Chondrocyte (in vitro differentiated cells): ENCODE results near the gene PPP2R5C. TPM values are rescaled to one million over a fixed set of nuclear protein-coding genes. Genes with fewer than 3 reads are reported as not detected.
"Not testable (repeated sequence)": the region's sequence is repeated elsewhere in the genome, so short reads cannot be mapped to it uniquely, and the experiment has no call there.

ENCODE experiments used
- DNase-seq: peaks from one replicate; pipeline ENCODE4 v3.0.0; 2021; ENCODE audit warnings: mixed read lengths, low spot score
- H3K27ac Mint-ChIP-seq: one replicate; pipeline ENCODE4 v1.8.0; 2021; ENCODE audit warnings: mild to moderate bottlenecking, moderate library complexity, mixed read lengths; ENCODE audit not compliant: unreplicated experiment
- H3K27me3 Mint-ChIP-seq: 2 replicates; pipeline ENCODE4 v1.8.0; 2021; ENCODE audit warnings: low read depth, mixed read lengths
- H3K36me3 Mint-ChIP-seq: 2 replicates; pipeline ENCODE4 v1.8.0; 2021; ENCODE audit warnings: low read depth, mixed read lengths
- H3K4me1 Mint-ChIP-seq: 2 replicates; pipeline ENCODE4 v1.8.0; 2021; ENCODE audit warnings: low read depth, mild to moderate bottlenecking, mixed read lengths
- H3K4me3 Mint-ChIP-seq: one replicate; pipeline ENCODE4 v1.8.0; 2021; ENCODE audit warnings: mild to moderate bottlenecking, moderate library complexity, mixed read lengths; ENCODE audit not compliant: unreplicated experiment
- H3K9me3 Mint-ChIP-seq: 2 replicates; pipeline ENCODE4 v1.8.0; 2021; ENCODE audit warnings: low read depth, mixed read lengths
- CTCF ChIP-seq: fragments of 200-600 bp; sonication (generic); IDR thresholded peaks from 2 replicates; pipeline ENCODE4 v1.5.0; 2021; ENCODE audit warnings: antibody characterized with exemption, mild to moderate bottlenecking, moderate library complexity
- total RNA-seq: library from RNA; stranded (reverse); gene quantifications from 3 replicates; pipeline ENCODE4 v1.2.1, GENCODE V29; 2021

The PPP2R5C gene
- total RNA-seq, 1 donor from 2014 or later = 95.0 TPM

GRCh38 chr14:101739446-101740141, 21.9 kb upstream of the PPP2R5C start:
- Mint-ChIP-seq H3K27ac (no peak overlapping the region), H3K9me3 (peaks cover 6% of the 10 kb centered on the region), H3K4me3 (no peak overlapping the region), H3K36me3 (no peaks in the 10 kb centered on the region), H3K27me3 (peaks cover 28% of the 10 kb centered on the region), H3K4me1 (no peaks in the 10 kb centered on the region)
- TF ChIP-seq CTCF = no peak
- DNase-seq = no peak

GRCh38 chr14:101740981-101741380, 20.5 kb upstream of the PPP2R5C start:
- Mint-ChIP-seq H3K4me3 (no peak overlapping the region), H3K36me3 (no peaks in the 10 kb centered on the region), H3K27me3 (peaks cover 34% of the 10 kb centered on the region), H3K4me1 (no peaks in the 10 kb centered on the region), H3K9me3 (peaks cover 11% of the 10 kb centered on the region), H3K27ac (no peak overlapping the region)
- DNase-seq = no peak
- no peak for TF ChIP-seq CTCF

DNA sequence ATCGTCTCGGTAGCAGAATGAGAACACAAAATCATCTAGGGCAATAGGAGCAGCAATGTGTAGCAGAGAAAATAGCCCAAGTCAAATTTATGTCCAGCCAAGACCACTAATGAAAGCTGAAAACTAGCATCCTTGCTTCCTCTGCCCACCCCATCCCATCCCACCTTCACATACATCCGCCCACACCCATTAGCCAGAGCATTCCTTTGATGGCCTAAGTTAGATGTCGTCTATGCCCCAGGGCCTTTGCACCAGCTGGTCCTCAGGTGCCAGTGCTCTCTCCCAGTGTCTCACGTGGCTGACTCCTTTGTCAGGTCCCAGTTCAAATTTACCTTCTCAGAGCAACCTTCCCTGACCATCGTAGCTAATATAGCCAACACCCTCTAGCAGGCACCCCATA, 17.8 kb upstream of the PPP2R5C start:
- Mint-ChIP-seq H3K9me3 (peaks cover 15% of the 10 kb centered on the region), H3K27me3 (peaks cover 56% of the 10 kb centered on the region), H3K4me1 (no peaks in the 10 kb centered on the region), H3K36me3 (peaks cover 5% of the 10 kb centered on the region), H3K4me3 (no peak overlapping the region), H3K27ac (no peak overlapping the region)
- no peak for TF ChIP-seq CTCF
- DNase-seq = no peak

DNA sequence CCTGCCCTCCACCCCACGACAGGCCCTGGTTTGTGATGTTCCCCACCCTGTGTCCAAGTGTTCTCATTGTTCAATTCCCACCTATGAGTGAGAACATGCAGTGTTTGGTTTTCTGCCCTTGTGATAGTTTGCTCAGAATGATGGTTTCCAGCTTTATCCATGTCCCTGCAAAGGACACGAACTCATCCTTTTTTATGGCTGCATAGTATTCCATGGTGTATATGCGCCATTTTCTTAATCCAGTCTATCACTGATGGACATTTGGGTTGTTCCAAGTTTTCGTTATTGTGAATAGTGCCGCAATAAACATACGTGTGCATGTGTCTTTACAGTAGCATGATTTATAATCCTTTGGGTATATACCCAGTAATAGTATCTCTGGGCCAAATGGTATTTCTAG, 17.1 kb upstream of the PPP2R5C start:
- H3K27ac Mint-ChIP-seq, H3K4me1 Mint-ChIP-seq, DNase-seq, H3K4me3 Mint-ChIP-seq, H3K36me3 Mint-ChIP-seq: not testable (repeated sequence)
- H3K27me3 Mint-ChIP-seq = peaks cover 58% of the 10 kb centered on the region
- peaks cover 15% of the 10 kb centered on the region for H3K9me3 Mint-ChIP-seq

- H3K36me3 Mint-ChIP-seq, H3K4me3 Mint-ChIP-seq, H3K27ac Mint-ChIP-seq, DNase-seq, H3K4me1 Mint-ChIP-seq: not testable (repeated sequence)
- Mint-ChIP-seq H3K27me3 (peaks cover 78% of the 10 kb centered on the region), H3K9me3 (peaks cover 15% of the 10 kb centered on the region)
Observed at GRCh38 chr14:101749756-101750155, 11.8 kb upstream of the PPP2R5C start.

DNA sequence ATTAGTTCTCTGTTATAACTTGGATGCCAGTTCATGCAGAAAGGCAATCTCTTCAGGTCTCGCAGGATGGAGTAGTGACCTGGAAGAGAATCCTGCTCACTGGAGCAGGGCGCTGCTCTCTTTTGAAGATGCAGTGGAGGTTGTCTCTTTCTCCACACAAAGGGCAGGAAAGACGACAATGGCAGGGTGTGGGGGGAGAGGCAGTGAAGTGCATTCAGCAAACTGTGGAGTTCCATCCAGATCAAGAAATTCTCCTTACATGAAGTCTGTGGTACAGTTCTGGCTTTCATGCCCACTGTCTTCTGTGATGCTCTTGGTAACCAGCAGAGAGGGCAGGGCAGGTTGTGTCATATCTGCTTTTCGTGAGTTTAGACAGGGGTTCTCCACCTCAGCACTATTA, 6.6 kb upstream of the PPP2R5C start:
- peaks cover 1% of the 10 kb centered on the region for H3K36me3 Mint-ChIP-seq

More for the DNA sequence above, 6.6 kb upstream of the PPP2R5C start:
- Mint-ChIP-seq H3K27ac (no peak overlapping the region), H3K27me3 (peaks cover 52% of the 10 kb centered on the region), H3K9me3 (peaks cover 5% of the 10 kb centered on the region), H3K4me1 (peaks cover 1% of the 10 kb centered on the region), H3K4me3 (no peak overlapping the region)
- no peak for DNase-seq
- no peak for TF ChIP-seq CTCF
